Suppressor macrophage (primary cell): ENCODE measurements around the gene SPIC.
A peak's percentile ranks its signal among the peaks of the same experiment; 100 is the strongest.
"Not testable (repeated sequence)": the region's sequence is repeated elsewhere in the genome, so short reads cannot be mapped to it uniquely, and the experiment has no call there.

Experiments used
- DNase-seq, 4 experiments: peaks; one replicate each; pipeline ENCODE4 v3.0.0-alpha.2; 2020 to 2022
- total RNA-seq, 17 experiments: gene quantifications; one replicate each; lab custom pipeline; 2026; ENCODE audit warnings: mixed read lengths in 6 of 17, inconsistent platforms in 3 of 17; lab: John Stamatoyannopoulos, UW

The SPIC gene
- total RNA-seq, result 0 to 1.7 (median 0.50) reads per million in 17 experiments

GRCh38 chr12:101474711-101475386, at the start of gene SPIC:
Gene SPIC (plus strand): TSS chr12:101475336. CDS start chr12:101476905, 1,569 bp downstream.
- DNase-seq, result peak in 2 of 4 experiments; percentile 36 to 42

GRCh38 chr12:101430456-101430855, 44.7 kb upstream of the SPIC start:
- DNase-seq, result peak in 3 of 4 experiments; percentile 36 to 81 (median 80)

DNA sequence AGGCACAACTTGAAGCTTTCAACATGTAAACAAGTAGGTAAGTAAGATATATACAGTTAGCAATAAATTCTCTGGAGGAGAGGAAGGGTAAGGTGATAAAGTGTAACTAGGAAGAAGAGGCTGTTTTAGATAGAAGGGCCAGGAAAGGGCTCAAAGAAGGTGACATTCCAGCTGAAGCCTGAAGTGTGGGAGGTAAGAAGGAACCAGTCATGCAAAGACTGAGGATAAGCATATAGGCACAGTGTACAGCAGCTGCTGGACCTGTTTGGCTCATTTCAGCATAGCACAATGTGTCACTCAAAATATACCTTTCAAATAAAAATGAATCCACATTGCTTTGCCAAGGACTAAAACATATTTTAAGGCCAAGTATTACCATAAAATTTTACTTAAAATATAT, 39.0 kb upstream of the SPIC start:
- no peak for DNase-seq

GRCh38 chr12:101439236-101439635, 35.9 kb upstream of the SPIC start:
- peak; percentile 65 to 88 (median 76) for DNase-seq

DNA sequence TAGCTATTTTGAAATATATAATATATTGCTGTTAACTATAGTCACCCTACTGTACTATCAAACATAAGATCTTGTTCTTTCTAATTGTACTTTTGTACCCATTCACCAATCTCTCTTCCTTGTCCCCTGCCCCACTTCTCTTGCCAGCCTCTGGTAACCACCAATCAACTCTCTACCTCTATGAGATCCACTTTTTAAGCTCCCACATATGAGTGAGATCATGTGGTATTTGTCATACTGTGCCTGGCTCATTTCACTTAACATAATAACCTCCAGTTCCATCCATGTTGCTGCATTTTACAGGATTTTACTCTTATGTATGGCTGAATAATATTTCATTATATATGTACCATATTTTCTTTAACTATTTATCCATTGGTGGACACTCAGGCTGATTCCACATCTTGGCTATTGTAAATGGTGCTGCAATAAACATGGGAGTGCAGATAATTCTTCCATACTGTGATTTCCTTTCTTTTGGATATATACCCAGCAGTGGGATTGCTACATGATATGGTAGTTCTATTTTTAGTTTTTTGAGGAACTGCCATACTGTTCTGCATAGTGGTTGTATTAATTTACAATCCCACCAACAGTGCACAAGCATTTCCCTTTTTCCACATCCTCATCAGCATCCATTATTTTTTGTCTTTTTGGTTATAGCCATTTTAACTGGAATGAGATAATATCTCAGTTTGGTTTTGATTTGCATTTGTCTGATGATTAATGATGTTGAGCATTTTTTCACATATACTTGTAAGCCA, 33.5 kb upstream of the SPIC start:
- peak; percentile 18 to 76 (median 48) for DNase-seq

DNA sequence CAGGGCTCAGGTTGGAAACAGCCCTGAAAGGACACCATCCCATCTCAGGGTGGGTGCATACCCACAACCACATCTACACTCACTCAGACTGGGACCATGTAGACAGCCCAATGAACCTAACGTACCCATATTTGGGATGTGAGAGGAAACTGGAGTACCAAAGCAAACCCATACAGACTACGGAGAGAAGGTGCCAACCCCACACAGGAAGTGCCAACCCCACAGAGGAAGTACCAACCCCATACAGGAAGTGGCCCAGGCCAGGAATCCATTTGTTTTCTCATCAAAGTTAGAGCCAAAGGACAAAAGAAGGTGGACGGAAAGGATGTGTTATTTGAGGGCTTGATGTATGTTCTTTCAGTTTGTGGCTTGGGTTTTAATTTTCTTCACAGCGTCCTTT, 19.5 kb upstream of the SPIC start:
- peak in 3 of 4 experiments; percentile 13 to 37 (median 25) for DNase-seq

DNA sequence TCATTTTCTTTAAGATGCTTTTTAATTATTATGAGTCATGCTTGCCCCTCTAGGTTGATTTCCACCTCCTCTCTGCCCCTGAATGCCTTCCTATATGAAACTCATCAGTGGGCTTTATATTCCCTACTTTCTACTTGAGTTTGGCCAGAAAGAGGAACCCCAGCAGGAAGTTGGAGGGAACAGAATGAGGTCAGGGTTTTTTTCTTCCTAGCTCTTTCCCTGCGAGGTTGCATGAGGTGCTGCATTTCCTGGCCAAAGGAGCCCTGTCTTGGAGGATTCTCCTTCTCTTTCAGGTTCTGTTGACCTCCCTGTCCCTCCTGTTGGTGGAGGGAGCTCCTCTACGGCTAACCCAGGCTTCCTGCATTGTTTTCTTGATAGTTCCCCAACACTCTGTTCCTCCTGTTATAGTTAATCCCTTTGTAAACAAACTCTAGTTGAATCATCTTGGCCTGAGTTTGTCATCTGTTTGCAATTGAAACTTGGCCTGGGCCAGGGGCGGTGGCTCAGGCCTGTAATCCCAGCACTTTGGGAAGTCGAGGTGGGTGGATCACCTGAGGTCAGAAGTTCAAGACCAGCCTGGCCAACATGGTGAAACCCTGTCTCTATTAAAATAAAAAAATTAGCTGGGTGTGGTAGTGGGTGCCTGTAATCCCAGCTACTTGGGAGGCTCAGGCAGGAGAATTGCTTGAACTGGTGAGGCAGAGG, 15.3 kb upstream of the SPIC start:
- peak; percentile 34 to 68 (median 62) for DNase-seq

- no peak for DNase-seq
Measured at GRCh38 chr12:101468948-101469347, 6.2 kb upstream of the SPIC start.

DNA sequence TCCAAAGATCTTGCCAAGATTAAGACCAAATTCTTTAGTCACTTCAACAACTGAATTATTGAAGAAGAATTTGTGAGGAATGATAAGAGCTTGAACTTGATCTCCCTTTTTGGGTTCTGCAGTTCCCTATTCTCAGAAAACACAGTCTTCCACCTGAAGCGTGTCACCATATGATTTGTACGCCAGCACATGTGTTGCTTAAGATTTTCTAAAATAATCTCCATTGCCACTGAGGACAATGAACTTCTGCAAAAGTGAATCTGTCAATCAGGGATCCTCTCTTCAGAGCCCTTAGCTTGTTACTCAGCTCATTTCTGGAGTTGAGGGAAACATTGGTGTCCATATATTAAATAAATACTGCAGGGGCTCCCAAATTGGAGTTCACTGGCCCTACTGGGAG, 4.2 kb upstream of the SPIC start:
- peak; percentile 37 to 66 (median 57) for DNase-seq

DNA sequence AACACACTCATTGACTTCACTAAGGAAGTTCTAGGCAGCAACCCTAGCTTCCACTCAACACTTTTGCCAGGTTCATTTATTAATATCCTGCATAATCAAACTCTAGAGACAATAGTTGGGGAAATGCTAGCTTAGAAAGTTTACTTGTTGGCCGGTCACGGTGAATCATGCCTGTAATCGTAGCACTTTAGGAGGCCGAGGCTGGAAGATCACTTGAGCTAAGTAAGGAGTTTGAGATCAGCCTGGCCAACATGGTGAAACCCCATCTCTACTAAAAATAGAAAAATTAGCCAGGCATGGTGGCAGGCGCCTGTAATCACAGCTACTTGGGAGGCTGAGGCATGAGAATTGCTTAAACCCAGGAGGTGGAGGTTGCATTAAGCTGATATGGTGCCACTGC, 3.3 kb upstream of the SPIC start:
- DNase-seq, result not testable (repeated sequence)

DNA sequence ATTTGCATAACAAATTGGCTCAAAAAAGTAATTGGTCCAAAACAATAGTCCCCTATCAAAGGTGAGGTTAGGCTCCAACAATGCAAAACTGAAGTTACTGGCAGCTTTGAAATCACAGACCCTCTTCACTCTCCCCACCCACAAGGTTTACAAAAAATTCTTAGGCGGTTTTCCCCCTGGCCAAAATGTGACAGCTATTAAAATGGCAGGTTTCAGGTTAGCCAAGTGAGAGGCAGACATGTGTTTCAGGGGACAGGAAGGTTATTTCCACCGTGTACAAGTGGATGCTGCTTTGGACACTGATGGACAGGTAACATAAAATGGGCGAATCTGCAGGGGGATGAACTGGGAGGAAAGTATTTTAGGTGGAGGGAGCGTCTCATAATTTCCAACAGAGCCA, 888 bp upstream of the SPIC start:
- no peak for DNase-seq

DNA sequence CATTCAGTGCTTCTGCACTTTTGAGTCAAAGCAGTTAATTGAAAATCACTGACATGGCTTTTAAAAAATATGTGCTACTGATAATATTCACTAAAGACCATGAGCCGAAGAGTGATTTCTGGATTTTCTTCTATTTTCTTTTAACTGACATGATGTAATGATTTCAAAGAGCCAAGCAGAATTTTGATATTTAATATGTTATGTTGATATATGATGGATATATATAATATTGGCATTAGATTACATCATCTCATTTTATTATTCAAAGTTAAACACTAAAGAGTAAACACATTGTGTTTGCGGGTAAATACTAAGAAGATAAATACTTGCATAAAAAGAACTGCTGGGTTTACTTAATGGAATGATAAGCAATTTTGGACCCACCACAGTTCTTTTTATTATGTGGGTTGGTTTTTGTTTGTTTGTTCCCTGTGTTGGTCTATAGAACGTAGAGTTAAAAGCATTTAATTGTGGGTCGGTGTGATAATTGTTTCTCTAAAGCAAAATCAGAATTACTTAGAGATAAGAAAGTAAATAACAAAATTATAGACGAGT, 692 bp downstream of the SPIC start:
- no peak for DNase-seq

DNA sequence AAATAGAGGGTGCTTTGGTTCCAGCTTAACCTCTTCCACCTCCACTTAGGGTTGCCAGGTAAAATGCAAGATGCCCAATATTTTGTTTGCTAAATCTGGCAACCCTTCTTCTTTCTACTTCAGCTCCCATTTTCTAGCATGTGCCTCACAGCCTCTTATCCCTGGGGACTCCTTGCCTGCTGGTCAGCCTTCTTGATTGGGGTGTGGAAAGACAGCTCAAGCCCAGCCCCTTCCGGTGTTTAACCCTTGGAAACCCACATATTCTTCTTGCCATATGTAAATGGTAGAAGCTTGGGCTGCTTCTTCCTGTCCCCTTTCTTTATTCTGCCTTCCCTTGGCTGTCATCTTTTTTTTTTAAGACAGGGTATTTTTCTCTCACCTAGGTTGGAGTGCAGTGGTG, 5.7 kb downstream of the SPIC start:
- no peak for DNase-seq

GRCh38 chr12:101485021-101485420, 9.9 kb downstream of the SPIC start:
- DNase-seq, result no peak

GRCh38 chr12:101488469-101488868, 13.3 kb downstream of the SPIC start:
- DNase-seq, result no peak

DNA sequence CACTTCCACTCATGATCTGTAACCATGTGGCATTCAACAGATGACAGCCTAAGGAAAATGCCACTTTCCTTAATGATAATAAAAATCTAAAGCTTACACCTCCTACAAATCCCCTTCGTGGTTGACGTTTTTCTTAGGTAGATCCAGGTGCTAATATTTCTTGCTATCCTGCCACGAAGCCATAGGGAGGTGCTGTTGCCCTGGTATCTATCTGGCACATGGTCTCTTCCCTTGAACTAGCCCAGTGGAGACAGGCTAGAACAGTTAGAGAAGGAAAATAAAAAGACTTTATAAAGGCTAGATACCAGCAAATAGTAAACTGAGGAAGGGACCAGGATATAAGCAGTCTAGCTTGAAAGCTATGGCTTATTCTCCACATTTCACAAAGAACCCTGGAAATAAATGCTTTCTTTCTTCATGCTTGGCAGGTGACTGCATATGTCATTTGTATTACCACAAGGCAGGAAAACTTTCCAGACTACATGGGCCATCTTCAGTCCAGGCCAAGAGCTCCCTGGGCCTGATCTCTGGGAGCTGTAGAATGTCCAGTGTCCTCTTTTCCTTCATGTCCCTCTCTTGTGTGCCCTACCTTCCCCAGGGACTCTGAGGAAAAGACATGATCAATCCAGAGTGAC, 15.3 kb downstream of the SPIC start:
- peak in 1 of 4 experiments; percentile 8 for DNase-seq

DNA sequence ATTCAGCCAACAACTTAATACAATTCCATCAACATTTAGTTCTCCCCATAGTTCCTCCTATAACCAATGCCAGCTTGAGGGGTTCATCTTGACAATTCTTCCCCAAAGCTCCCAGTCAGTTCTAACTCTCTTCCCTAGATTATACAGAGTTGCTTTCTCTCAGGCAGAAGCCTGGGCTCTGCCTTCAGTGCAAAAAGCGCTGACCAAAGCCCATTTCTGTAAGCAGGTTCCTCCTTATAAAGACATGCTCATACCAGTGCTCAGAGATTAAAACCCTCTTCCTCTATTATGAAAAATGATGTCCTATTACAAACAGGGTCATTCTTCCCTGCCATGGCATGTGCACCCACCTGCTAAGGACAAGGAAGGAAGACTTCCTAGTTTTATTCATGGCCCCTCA, 16.2 kb downstream of the SPIC start:
- DNase-seq, result peak; percentile 70 to 83 (median 77)

DNA sequence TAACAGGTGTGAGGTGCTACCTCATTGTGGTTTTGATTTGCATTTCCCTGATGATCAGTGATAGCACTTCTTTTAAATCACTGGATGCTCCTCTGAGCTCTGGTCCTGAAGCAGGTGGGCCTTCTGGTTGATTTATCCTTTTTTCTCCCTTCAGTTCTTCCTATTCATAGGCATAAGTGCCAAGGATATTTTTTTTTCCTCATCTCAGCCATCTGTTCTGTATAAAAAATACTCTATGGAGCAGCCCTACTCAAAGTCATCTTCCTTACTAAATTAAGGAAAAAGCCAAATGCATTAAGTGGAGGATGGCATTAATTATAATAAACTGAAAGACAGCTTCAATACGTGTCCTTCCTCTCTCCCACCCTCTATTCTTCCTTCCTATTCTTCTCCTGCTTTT, 18.4 kb downstream of the SPIC start:
- DNase-seq, result no peak

DNA sequence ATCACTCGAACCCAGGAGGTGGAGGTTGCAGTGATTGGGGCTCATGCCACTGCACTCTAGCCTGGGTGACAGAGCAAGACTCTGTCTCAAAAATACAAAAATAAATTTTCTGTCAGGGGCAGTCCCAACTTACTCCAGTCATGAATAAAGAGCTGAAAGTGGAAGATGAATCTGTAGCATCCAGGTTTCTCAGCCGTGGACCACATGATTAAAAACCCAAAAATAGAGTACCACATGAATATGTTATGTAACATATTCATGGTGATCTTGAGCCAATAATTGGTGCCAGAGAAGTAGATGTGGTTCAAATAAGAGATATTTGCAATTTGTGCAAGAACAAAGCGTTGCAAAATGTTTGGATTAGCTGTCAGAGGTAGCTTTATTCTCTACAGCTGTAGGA, 23.1 kb downstream of the SPIC start:
- no peak for DNase-seq

GRCh38 chr12:101501410-101501995, 26.4 kb downstream of the SPIC start:
- DNase-seq, result no peak

GRCh38 chr12:101521136-101521535, 46.0 kb downstream of the SPIC start:
- peak; percentile 13 to 49 (median 31) for DNase-seq

GRCh38 chr12:101527682-101528081, 52.5 kb downstream of the SPIC start:
- no peak for DNase-seq
